ENCODE results near the gene KRT76.

GRCh38 chr12:52814710-52815155 is 37.6 kb upstream of the KRT76 start:
- TF ChIP-seq ZBTB11 (CRISPR knock-in tag; IDR thresholded peaks at IDR 0.05) = no peak
- no peak for TF ChIP-seq CTCF (IDR thresholded peaks at IDR 0.05 in 2 of 3, conservative IDR thresholded peaks at IDR 0.05 in 1 of 3; ENCODE audit: control insufficient read depth in 2 of 3, extremely low read depth in 1 of 3, insufficient read depth in 1 of 3, low read depth in 3 of 3, low read length in 3 of 3)
- no peak for TF ChIP-seq POLR2AphosphoS5 (IDR thresholded peaks at IDR 0.05; ENCODE audit: low read length)
- no peak for TF ChIP-seq REST (IDR thresholded peaks at IDR 0.05; ENCODE audit: low read depth, low read length)
- no peak for TF ChIP-seq MXI1 (IDR thresholded peaks at IDR 0.05; ENCODE audit: low read depth, low read length)

Measured in GM12878 (cell line).